ENCODE measurements around the gene RABGAP1L.
"Not testable (repeated sequence)": the region's sequence is repeated elsewhere in the genome, so short reads cannot be mapped to it uniquely, and the experiment has no call there.

DNA sequence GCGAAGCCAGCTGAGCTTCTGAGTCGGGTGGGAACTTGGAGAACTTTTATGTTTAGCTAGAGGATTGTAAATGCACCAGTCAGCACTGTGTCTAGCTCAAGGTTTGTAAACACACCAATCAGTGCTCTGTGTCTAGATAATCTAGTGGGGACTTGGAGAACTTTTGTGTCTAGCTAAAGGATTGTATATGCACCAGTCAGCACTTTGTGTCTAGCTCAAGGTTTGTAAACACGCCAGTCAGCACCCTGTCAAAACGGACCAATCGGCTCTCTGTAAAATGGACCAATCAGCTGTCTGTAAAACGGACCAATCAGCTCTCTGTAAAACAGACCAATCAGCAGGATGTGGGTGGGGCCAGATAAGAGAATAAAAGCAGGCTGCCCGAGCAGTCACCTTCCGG is 552.5 kb downstream of the RABGAP1L start:
- TF ChIP-seq, protein P1, sequence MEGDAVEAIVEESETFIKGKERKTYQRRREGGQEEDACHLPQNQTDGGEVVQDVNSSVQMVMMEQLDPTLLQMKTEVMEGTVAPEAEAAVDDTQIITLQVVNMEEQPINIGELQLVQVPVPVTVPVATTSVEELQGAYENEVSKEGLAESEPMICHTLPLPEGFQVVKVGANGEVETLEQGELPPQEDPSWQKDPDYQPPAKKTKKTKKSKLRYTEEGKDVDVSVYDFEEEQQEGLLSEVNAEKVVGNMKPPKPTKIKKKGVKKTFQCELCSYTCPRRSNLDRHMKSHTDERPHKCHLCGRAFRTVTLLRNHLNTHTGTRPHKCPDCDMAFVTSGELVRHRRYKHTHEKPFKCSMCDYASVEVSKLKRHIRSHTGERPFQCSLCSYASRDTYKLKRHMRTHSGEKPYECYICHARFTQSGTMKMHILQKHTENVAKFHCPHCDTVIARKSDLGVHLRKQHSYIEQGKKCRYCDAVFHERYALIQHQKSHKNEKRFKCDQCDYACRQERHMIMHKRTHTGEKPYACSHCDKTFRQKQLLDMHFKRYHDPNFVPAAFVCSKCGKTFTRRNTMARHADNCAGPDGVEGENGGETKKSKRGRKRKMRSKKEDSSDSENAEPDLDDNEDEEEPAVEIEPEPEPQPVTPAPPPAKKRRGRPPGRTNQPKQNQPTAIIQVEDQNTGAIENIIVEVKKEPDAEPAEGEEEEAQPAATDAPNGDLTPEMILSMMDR (IDR thresholded peaks at IDR 0.05) = not testable (repeated sequence)
- not testable (repeated sequence) for TF ChIP-seq POLR2A (IDR thresholded peaks at IDR 0.05)

All from Peyer's patch (tissue), 4 donors.